Measurements from ENCODE around the gene SPTAN1.
"Not testable (repeated sequence)": the region's sequence is repeated elsewhere in the genome, so short reads cannot be mapped to it uniquely, and the experiment has no call there.

Gene SPTAN1

GRCh38 chr9:128657796-128658195 is 105.4 kb downstream of the SPTAN1 start:
- Histone ChIP-seq H2AFZ (ENCODE audit: insufficient read depth, low read length, poor library complexity) (no peak overlapping the region), H4K91ac (ENCODE audit: low read depth, low read length) (no peak overlapping the region), H3K79me1 (ENCODE audit: low read length) (peaks cover 6% of the 10 kb centered on the region), H3K4ac (ENCODE audit: low read depth, low read length) (no peak overlapping the region), H3K9ac (ENCODE audit: low read length) (no peak overlapping the region), H2BK5ac (ENCODE audit: low read depth, low read length, poor library complexity) (no peak overlapping the region), H3K9me3 (ENCODE audit: insufficient read depth, low read depth, low read length) (peaks cover 2% of the 10 kb centered on the region), H3K14ac (ENCODE audit: low read length) (no peak overlapping the region), H3K79me2 (ENCODE audit: control insufficient read depth, insufficient read depth, low read length, poor library complexity) (peaks cover 5% of the 10 kb centered on the region), H2AK5ac (ENCODE audit: low read length) (no peak overlapping the region), H3K4me3 (ENCODE audit: low read depth, low read length) (no peak overlapping the region), H3K27ac (ENCODE audit: low read depth, low read length) (no peak overlapping the region), H2BK12ac (ENCODE audit: low read length) (peak overlapping the region; percentile 25), H3K27me3 (ENCODE audit: insufficient read depth, low read length) (no peaks in the 10 kb centered on the region), H4K12ac (ENCODE audit: low read depth, low read length) (no peak overlapping the region), H3K4me1 (ENCODE audit: control insufficient read depth in 1 of 2, insufficient read depth in 2 of 2, low read length in 2 of 2) (no peaks in the 10 kb centered on the region), H2BK120ac (ENCODE audit: insufficient read depth, low read length, poor library complexity) (no peak overlapping the region), H3K18ac (ENCODE audit: low read length) (no peak overlapping the region), H3K23ac (ENCODE audit: low read length) (no peak overlapping the region), H3K36me3 (ENCODE audit: control insufficient read depth in 1 of 2, insufficient read depth in 2 of 2, low read length in 2 of 2) (no peaks in the 10 kb centered on the region), H4K8ac (ENCODE audit: low read depth, low read length) (no peak overlapping the region), H3K4me2 (ENCODE audit: low read length) (no peak overlapping the region)
- no peak for DNase-seq
- no CpG with 5 or more reads among the region's 3 CpGs for WGBS (ENCODE audit: extremely low coverage, insufficient coverage, insufficient read length)

GRCh38 chr9:128666481-128666941 is 114.1 kb downstream of the SPTAN1 start:
- H3K4ac ChIP-seq (ENCODE audit: low read depth, low read length); H2AFZ ChIP-seq (ENCODE audit: insufficient read depth, low read length, poor library complexity); H3K36me3 ChIP-seq (ENCODE audit: control insufficient read depth in 1 of 2, insufficient read depth in 2 of 2, low read length in 2 of 2); H4K91ac ChIP-seq (ENCODE audit: low read depth, low read length); H4K8ac ChIP-seq (ENCODE audit: low read depth, low read length); H3K9me3 ChIP-seq (ENCODE audit: insufficient read depth, low read depth, low read length); H2BK12ac ChIP-seq (ENCODE audit: low read length); H3K14ac ChIP-seq (ENCODE audit: low read length); H2AK5ac ChIP-seq (ENCODE audit: low read length); H3K18ac ChIP-seq (ENCODE audit: low read length); H3K79me2 ChIP-seq (ENCODE audit: control insufficient read depth, insufficient read depth, low read length, poor library complexity); H3K27ac ChIP-seq (ENCODE audit: low read depth, low read length); H2BK120ac ChIP-seq (ENCODE audit: insufficient read depth, low read length, poor library complexity); H3K79me1 ChIP-seq (ENCODE audit: low read length); H3K9ac ChIP-seq (ENCODE audit: low read length); H4K12ac ChIP-seq (ENCODE audit: low read depth, low read length); H3K4me2 ChIP-seq (ENCODE audit: low read length); H3K27me3 ChIP-seq (ENCODE audit: insufficient read depth, low read length); H2BK5ac ChIP-seq (ENCODE audit: low read depth, low read length, poor library complexity); H3K23ac ChIP-seq (ENCODE audit: low read length); H3K4me3 ChIP-seq (ENCODE audit: low read depth, low read length); H3K4me1 ChIP-seq (ENCODE audit: control insufficient read depth in 1 of 2, insufficient read depth in 2 of 2, low read length in 2 of 2): not testable (repeated sequence)
- WGBS (ENCODE audit: extremely low coverage, insufficient coverage, insufficient read length) = no CpG with 5 or more reads among the region's 8 CpGs
- peak; percentile 62 to 77 for DNase-seq

DNA sequence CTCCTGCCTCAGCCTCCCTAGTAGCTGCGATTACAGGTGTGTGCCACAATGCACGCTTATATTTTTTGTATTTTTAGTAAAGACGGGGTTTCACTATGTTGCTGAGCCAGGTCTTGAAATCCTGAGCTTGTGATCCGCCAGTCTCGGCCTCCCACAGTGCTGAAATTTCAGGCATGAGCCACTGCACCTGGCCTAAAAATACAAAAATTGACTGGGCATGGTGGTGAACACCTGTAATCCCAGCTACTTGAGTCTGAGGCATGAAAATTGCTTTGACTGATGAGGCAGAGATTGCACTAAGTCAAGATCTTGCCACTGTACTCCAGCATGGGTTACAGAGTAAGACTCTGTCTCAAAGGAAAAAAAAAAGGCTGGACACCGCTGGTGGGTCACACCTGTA is 117.4 kb downstream of the SPTAN1 start:
- no peaks in the 10 kb centered on the region for H3K4me1 ChIP-seq (ENCODE audit: control insufficient read depth in 1 of 2, insufficient read depth in 2 of 2, low read length in 2 of 2)
- no peak overlapping the region for H3K27ac ChIP-seq (ENCODE audit: low read depth, low read length)
- no peaks in the 10 kb centered on the region for H3K79me1 ChIP-seq (ENCODE audit: low read length)
- no peak overlapping the region for H3K14ac ChIP-seq (ENCODE audit: low read length)
- no peak overlapping the region for H3K4ac ChIP-seq (ENCODE audit: low read depth, low read length)
- H2AK5ac ChIP-seq (ENCODE audit: low read length) = no peak overlapping the region
- H3K4me3 ChIP-seq (ENCODE audit: low read depth, low read length) = no peak overlapping the region
- no peak overlapping the region for H3K18ac ChIP-seq (ENCODE audit: low read length)
- no peaks in the 10 kb centered on the region for H3K9me3 ChIP-seq (ENCODE audit: insufficient read depth, low read depth, low read length)
- WGBS (ENCODE audit: extremely low coverage, insufficient coverage, insufficient read length) = no CpG with 5 or more reads among the region's 6 CpGs
- H2AFZ ChIP-seq (ENCODE audit: insufficient read depth, low read length, poor library complexity) = no peak overlapping the region
- H3K4me2 ChIP-seq (ENCODE audit: low read length) = no peak overlapping the region
- no peak overlapping the region for H4K8ac ChIP-seq (ENCODE audit: low read depth, low read length)
- H3K9ac ChIP-seq (ENCODE audit: low read length) = no peak overlapping the region
- no peak overlapping the region for H3K23ac ChIP-seq (ENCODE audit: low read length)
- no peaks in the 10 kb centered on the region for H3K79me2 ChIP-seq (ENCODE audit: control insufficient read depth, insufficient read depth, low read length, poor library complexity)
- H2BK5ac ChIP-seq (ENCODE audit: low read depth, low read length, poor library complexity) = no peak overlapping the region
- peak; percentile 56 to 84 for DNase-seq
- H4K91ac ChIP-seq (ENCODE audit: low read depth, low read length) = no peak overlapping the region
- H2BK12ac ChIP-seq (ENCODE audit: low read length) = no peak overlapping the region
- H3K27me3 ChIP-seq (ENCODE audit: insufficient read depth, low read length) = no peaks in the 10 kb centered on the region
- no peak overlapping the region for H2BK120ac ChIP-seq (ENCODE audit: insufficient read depth, low read length, poor library complexity)
- no peak overlapping the region for H4K12ac ChIP-seq (ENCODE audit: low read depth, low read length)
- H3K36me3 ChIP-seq (ENCODE audit: control insufficient read depth in 1 of 2, insufficient read depth in 2 of 2, low read length in 2 of 2) = no peaks in the 10 kb centered on the region

DNA sequence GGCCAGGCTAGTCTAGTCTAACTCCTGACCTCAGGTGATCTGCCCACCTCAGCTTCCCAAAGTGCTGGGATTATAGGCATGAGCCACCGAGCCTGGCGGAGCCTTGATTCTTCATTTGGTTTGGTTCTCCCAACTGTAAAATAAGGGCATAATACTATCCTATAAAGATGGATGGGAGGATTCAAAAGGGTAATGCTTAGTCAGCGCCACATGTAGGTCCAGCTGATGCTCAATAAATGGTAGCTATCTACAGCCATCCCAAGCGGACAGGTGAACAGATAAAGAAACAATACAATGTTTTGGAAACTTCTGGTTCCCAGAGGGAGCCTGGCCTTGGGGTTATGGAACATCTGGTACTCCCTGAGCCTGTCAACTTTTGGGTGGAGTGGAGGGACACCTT is 123.0 kb downstream of the SPTAN1 start:
- Histone ChIP-seq H3K23ac (ENCODE audit: low read length) (no peak overlapping the region), H3K79me1 (ENCODE audit: low read length) (no peaks in the 10 kb centered on the region), H2BK120ac (ENCODE audit: insufficient read depth, low read length, poor library complexity) (no peak overlapping the region), H2BK5ac (ENCODE audit: low read depth, low read length, poor library complexity) (no peak overlapping the region), H2AK5ac (ENCODE audit: low read length) (no peak overlapping the region), H2AFZ (ENCODE audit: insufficient read depth, low read length, poor library complexity) (no peak overlapping the region), H3K36me3 (ENCODE audit: control insufficient read depth in 1 of 2, insufficient read depth in 2 of 2, low read length in 2 of 2) (no peaks in the 10 kb centered on the region), H3K4ac (ENCODE audit: low read depth, low read length) (no peak overlapping the region), H3K4me2 (ENCODE audit: low read length) (no peak overlapping the region), H3K4me3 (ENCODE audit: low read depth, low read length) (no peak overlapping the region), H4K8ac (ENCODE audit: low read depth, low read length) (no peak overlapping the region), H3K18ac (ENCODE audit: low read length) (no peak overlapping the region), H3K27me3 (ENCODE audit: insufficient read depth, low read length) (no peaks in the 10 kb centered on the region), H3K4me1 (ENCODE audit: control insufficient read depth in 1 of 2, insufficient read depth in 2 of 2, low read length in 2 of 2) (no peaks in the 10 kb centered on the region), H4K91ac (ENCODE audit: low read depth, low read length) (no peak overlapping the region), H3K14ac (ENCODE audit: low read length) (no peak overlapping the region), H2BK12ac (ENCODE audit: low read length) (no peak overlapping the region), H3K9me3 (ENCODE audit: insufficient read depth, low read depth, low read length) (no peaks in the 10 kb centered on the region), H3K79me2 (ENCODE audit: control insufficient read depth, insufficient read depth, low read length, poor library complexity) (no peaks in the 10 kb centered on the region), H3K27ac (ENCODE audit: low read depth, low read length) (no peak overlapping the region), H4K12ac (ENCODE audit: low read depth, low read length) (no peak overlapping the region), H3K9ac (ENCODE audit: low read length) (no peak overlapping the region)
- WGBS (ENCODE audit: extremely low coverage, insufficient coverage, insufficient read length) = no CpG with 5 or more reads among the region's 4 CpGs
- no peak for DNase-seq
